Peyer's patch (tissue), 4 donors: ENCODE results near the gene CERS3.

Experiments used
- POLR2A ChIP-seq, 2 donors: fragments of 450-650 bp; IDR thresholded peaks; one replicate each; pipeline ENCODE4 v1.5.1; 2017; ENCODE audit warnings: antibody characterized with exemption in 2 of 2, mild to moderate bottlenecking in 2 of 2, moderate library complexity in 2 of 2
- TF ChIP-seq, protein P1 (sequence below), 6 experiments: fragments of 450-650 bp in 4 of 6; fragments of 200-600 bp in 2 of 6; sonication (generic) in 1 of 6; IDR thresholded peaks; one replicate each; pipeline ENCODE4 v1.5.1; 2017 to 2019; ENCODE audit warnings: antibody characterized with exemption in 6 of 6, mild to moderate bottlenecking in 3 of 6, moderate library complexity in 1 of 6

GRCh38 chr15:100531823-100532327, 3.1 kb upstream of the CERS3 start:
- TF ChIP-seq, protein P1, sequence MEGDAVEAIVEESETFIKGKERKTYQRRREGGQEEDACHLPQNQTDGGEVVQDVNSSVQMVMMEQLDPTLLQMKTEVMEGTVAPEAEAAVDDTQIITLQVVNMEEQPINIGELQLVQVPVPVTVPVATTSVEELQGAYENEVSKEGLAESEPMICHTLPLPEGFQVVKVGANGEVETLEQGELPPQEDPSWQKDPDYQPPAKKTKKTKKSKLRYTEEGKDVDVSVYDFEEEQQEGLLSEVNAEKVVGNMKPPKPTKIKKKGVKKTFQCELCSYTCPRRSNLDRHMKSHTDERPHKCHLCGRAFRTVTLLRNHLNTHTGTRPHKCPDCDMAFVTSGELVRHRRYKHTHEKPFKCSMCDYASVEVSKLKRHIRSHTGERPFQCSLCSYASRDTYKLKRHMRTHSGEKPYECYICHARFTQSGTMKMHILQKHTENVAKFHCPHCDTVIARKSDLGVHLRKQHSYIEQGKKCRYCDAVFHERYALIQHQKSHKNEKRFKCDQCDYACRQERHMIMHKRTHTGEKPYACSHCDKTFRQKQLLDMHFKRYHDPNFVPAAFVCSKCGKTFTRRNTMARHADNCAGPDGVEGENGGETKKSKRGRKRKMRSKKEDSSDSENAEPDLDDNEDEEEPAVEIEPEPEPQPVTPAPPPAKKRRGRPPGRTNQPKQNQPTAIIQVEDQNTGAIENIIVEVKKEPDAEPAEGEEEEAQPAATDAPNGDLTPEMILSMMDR (IDR thresholded peaks at IDR 0.05): no peak
- no peak for TF ChIP-seq POLR2A (IDR thresholded peaks at IDR 0.05)
